ENCODE data around the gene SIAH1.
"Not testable (repeated sequence)": the region's sequence is repeated elsewhere in the genome, so short reads cannot be mapped to it uniquely, and the experiment has no call there.

DNA sequence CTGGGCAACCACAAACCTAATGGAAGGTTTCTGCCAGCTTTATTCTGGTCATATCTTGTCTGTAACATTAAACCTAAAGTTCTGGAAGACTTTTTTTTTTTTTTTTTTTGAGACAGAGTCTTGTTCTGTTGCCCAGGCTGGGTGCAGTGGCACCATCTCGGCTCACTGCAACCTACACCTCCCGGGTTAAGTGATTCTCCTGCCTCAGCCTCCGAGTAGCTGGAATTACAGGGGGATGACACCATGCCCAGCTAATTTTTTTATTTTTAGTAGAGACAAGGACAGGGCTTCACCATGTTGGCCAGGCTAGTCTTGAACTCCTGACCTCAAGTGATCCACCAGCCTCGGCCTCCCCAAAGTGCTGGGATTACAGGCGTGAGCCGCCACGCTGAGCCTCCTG lies 7.9 kb downstream of the SIAH1 start:
- TF ChIP-seq, protein P1, sequence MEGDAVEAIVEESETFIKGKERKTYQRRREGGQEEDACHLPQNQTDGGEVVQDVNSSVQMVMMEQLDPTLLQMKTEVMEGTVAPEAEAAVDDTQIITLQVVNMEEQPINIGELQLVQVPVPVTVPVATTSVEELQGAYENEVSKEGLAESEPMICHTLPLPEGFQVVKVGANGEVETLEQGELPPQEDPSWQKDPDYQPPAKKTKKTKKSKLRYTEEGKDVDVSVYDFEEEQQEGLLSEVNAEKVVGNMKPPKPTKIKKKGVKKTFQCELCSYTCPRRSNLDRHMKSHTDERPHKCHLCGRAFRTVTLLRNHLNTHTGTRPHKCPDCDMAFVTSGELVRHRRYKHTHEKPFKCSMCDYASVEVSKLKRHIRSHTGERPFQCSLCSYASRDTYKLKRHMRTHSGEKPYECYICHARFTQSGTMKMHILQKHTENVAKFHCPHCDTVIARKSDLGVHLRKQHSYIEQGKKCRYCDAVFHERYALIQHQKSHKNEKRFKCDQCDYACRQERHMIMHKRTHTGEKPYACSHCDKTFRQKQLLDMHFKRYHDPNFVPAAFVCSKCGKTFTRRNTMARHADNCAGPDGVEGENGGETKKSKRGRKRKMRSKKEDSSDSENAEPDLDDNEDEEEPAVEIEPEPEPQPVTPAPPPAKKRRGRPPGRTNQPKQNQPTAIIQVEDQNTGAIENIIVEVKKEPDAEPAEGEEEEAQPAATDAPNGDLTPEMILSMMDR (conservative IDR thresholded peaks at IDR 0.05; ENCODE audit: low read depth, low read length), result not testable (repeated sequence)
- not testable (repeated sequence) for TF ChIP-seq EZH2phosphoT487 (IDR thresholded peaks at IDR 0.05; ENCODE audit: borderline replicate concordance, low read length)

All from PC-3 (cell line).